Measurements from ENCODE around the gene NAT8L. TPM values are rescaled to one million over a fixed set of nuclear protein-coding genes. Genes with fewer than 3 reads are reported as not detected.
A peak's percentile ranks its signal among the peaks of the same experiment; 100 is the strongest.
"Not testable (repeated sequence)": the region's sequence is repeated elsewhere in the genome, so short reads cannot be mapped to it uniquely, and the experiment has no call there.

NAT8L gene
- total and polyA plus RNA-seq, 5 donors from 2014 or later, result 0.02 to 0.15 TPM; not detected in 3

DNA sequence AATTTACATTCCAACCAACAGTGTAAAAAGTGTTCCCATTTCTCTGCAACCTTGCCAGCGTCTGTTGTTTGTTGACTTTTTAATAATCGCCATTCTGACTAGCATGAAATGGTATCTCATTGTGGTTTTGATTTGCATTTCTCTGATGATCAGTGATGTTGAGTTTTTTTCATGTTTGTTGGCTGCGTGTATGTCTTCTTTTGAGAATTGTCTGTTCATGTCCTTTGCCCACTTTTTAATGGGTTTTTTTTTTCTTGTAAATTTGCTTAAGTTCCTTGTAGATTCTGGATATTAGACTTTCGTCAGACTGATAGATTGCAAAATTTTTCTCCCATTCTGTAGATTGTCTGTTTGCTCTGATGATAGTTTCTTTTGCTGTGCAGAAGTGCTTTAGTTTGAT lies 32.0 kb upstream of the NAT8L start:
- Mint-ChIP-seq H3K27me3 (peaks cover 80% of the 10 kb centered on the region), H3K9me3 (peaks cover 0 to 10% (median 5%) of the 10 kb centered on the region in 7 donors)
- H3K27ac ChIP-seq (ENCODE audit: insufficient read depth, low read length, poor library complexity, severe bottlenecking); H3K9me3 ChIP-seq (ENCODE audit: control insufficient read depth in 2 of 2, low read length in 2 of 2); H3K4me3 ChIP-seq (ENCODE audit: low read depth, low read length); H3K4me1 Mint-ChIP-seq; H3K36me3 ChIP-seq (ENCODE audit: control insufficient read depth, insufficient read depth, low read length); H3K36me3 Mint-ChIP-seq; DNase-seq; H3K4me3 Mint-ChIP-seq; ATAC-seq (ENCODE audit: low read depth in 2 of 2); H3K27ac Mint-ChIP-seq; H3K4me1 ChIP-seq (ENCODE audit: control insufficient read depth, insufficient read depth, low read length, poor library complexity, severe bottlenecking): not testable (repeated sequence)
- peaks cover 25% of the 10 kb centered on the region for H3K27me3 ChIP-seq (ENCODE audit: control insufficient read depth, insufficient read depth, low read length)

DNA sequence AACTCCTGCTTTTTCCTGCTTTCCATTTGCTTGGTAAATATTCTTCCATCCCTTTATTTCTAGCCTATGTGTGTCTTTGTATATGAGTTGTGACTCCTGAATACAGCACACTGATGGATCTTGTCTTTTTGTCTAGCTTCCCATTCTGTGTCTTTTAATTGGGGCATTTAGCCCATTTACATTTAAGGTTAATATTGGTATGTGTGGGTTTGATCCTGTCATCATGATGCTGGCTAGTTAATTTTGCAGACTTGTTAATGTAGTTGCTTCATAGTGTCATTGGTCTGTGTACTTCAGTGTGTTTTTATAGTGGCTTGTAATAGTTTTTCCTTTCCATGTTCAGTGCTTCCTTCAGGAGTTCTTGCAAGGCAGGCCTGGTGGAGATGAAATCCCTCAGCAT lies 28.0 kb upstream of the NAT8L start:
- not testable (repeated sequence) for H3K9me3 ChIP-seq (ENCODE audit: control insufficient read depth in 2 of 2, low read length in 2 of 2); ATAC-seq (ENCODE audit: low read depth in 2 of 2); H3K4me3 Mint-ChIP-seq; H3K4me1 Mint-ChIP-seq; H3K4me1 ChIP-seq (ENCODE audit: control insufficient read depth, insufficient read depth, low read length, poor library complexity, severe bottlenecking); H3K4me3 ChIP-seq (ENCODE audit: low read depth, low read length); H3K36me3 Mint-ChIP-seq; H3K27ac ChIP-seq (ENCODE audit: insufficient read depth, low read length, poor library complexity, severe bottlenecking); DNase-seq; H3K36me3 ChIP-seq (ENCODE audit: control insufficient read depth, insufficient read depth, low read length); H3K27ac Mint-ChIP-seq
- Mint-ChIP-seq H3K9me3 (peaks cover 0 to 10% (median 4%) of the 10 kb centered on the region in 7 donors), H3K27me3 (peaks cover 69% of the 10 kb centered on the region)
- peaks cover 11% of the 10 kb centered on the region for H3K27me3 ChIP-seq (ENCODE audit: control insufficient read depth, insufficient read depth, low read length)

DNA sequence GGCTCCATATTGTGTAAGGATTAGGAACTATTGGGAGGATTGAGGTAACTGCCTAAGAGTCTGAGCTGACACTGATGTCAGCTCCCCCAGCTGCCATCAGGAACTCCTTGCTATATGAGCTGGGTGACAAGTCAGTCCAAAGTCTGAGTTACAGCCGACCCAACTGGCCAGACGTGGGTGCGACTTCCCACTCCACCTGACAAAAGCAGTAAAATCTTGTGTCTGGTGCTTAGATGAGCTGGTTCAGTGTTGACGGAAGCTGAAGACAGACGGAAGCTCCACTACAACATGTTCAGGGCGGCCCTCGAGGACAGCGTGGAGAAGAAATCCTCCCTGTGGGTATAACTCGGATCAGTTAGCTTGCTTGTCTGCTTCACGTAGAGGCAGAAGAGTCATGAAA lies 22.8 kb upstream of the NAT8L start:
- Histone ChIP-seq H3K27me3 (ENCODE audit: control insufficient read depth, insufficient read depth, low read length) (peaks cover 13% of the 10 kb centered on the region), H3K9me3 (ENCODE audit: control insufficient read depth in 2 of 2, low read length in 2 of 2) (no peaks in the 10 kb centered on the region), H3K4me3 (ENCODE audit: low read depth, low read length) (no peak overlapping the region), H3K27ac (ENCODE audit: insufficient read depth, low read length, poor library complexity, severe bottlenecking) (no peak overlapping the region), H3K4me1 (ENCODE audit: control insufficient read depth, insufficient read depth, low read length, poor library complexity, severe bottlenecking) (peaks cover 7% of the 10 kb centered on the region), H3K36me3 (ENCODE audit: control insufficient read depth, insufficient read depth, low read length) (no peaks in the 10 kb centered on the region)
- Mint-ChIP-seq H3K4me1 (peaks cover 0 to 6% (median 4%) of the 10 kb centered on the region in 4 donors), H3K4me3 (no peak overlapping the region), H3K27ac (peak overlapping the region in 1 of 3 donors; percentile 45), H3K36me3 (no peaks in the 10 kb centered on the region), H3K9me3 (peaks cover 0 to 3% (median 0%) of the 10 kb centered on the region in 7 donors), H3K27me3 (peaks cover 48% of the 10 kb centered on the region)
- DNase-seq (no peak), ATAC-seq (ENCODE audit: low read depth in 2 of 2) (no peak)

- Mint-ChIP-seq H3K4me3 (no peak overlapping the region), H3K36me3 (no peaks in the 10 kb centered on the region), H3K27me3 (peaks cover 52% of the 10 kb centered on the region), H3K27ac (no peak overlapping the region), H3K4me1 (peaks cover 0 to 6% (median 4%) of the 10 kb centered on the region in 4 donors), H3K9me3 (peaks cover 0 to 5% (median 0%) of the 10 kb centered on the region in 7 donors)
- no peak overlapping the region for H3K27ac ChIP-seq (ENCODE audit: insufficient read depth, low read length, poor library complexity, severe bottlenecking)
- peaks cover 13% of the 10 kb centered on the region for H3K27me3 ChIP-seq (ENCODE audit: control insufficient read depth, insufficient read depth, low read length)
- H3K9me3 ChIP-seq (ENCODE audit: control insufficient read depth in 2 of 2, low read length in 2 of 2), result no peaks in the 10 kb centered on the region
- no peak overlapping the region for H3K4me3 ChIP-seq (ENCODE audit: low read depth, low read length)
- ATAC-seq (ENCODE audit: low read depth in 2 of 2) (no peak), DNase-seq (no peak)
- no peaks in the 10 kb centered on the region for H3K36me3 ChIP-seq (ENCODE audit: control insufficient read depth, insufficient read depth, low read length)
- peaks cover 12% of the 10 kb centered on the region for H3K4me1 ChIP-seq (ENCODE audit: control insufficient read depth, insufficient read depth, low read length, poor library complexity, severe bottlenecking)
Observed at GRCh38 chr4:2036866-2037265, 22.3 kb upstream of the NAT8L start.

DNA sequence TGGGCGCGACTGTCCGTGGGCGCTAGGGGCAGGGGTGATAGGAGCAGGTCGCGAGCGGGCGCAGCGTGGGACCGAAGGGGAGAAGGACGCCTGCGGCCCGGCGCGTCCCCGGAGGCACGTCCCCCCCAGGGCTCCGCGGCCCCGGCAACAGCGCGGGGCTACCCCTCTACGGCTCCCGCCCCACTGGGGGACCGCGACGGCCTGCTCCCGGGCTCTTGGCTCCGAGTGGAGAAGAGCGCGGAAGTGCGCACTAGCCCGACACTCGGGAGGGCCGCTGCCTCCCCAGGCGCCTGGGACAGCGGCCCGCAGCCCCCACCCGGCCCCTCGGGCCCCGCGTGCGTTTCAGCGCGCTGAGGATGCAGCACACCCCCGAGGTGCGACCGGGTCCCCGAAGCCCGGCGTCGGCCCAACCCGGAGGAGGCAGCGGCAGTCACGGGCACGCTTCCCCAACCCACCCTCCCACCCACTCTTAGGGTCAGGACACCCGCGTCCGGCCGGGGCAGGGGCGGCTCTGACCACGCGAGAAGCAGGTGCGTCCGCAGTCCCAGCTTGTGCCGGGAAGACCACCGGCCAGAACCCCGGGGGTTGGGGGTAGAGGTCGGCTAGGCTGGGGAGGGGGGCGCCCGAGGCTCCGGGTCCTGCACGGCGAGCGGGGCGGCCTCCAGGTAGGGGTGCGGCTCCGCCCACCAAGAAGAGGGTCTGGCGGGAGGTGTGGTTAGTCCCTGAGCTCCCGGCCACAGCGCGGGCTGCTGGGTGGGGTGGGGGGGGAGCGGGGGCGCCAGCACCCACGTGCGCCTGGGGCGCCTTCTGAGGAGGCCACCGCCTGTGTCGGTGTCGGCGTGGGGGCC lies 18.5 kb upstream of the NAT8L start:
- DNase-seq (no peak), ATAC-seq (ENCODE audit: low read depth in 2 of 2) (no peak)
- H3K4me1 Mint-ChIP-seq, result peaks cover 0 to 7% (median 4%) of the 10 kb centered on the region in 4 donors
- peak overlapping the region; percentile 26 to 92 (median 71) for H3K4me3 Mint-ChIP-seq
- no peaks in the 10 kb centered on the region for H3K36me3 Mint-ChIP-seq
- Histone ChIP-seq H3K36me3 (ENCODE audit: control insufficient read depth, insufficient read depth, low read length) (no peaks in the 10 kb centered on the region), H3K4me3 (ENCODE audit: low read depth, low read length) (no peak overlapping the region), H3K27ac (ENCODE audit: insufficient read depth, low read length, poor library complexity, severe bottlenecking) (no peak overlapping the region), H3K27me3 (ENCODE audit: control insufficient read depth, insufficient read depth, low read length) (peaks cover 13% of the 10 kb centered on the region), H3K9me3 (ENCODE audit: control insufficient read depth in 2 of 2, low read length in 2 of 2) (no peaks in the 10 kb centered on the region), H3K4me1 (ENCODE audit: control insufficient read depth, insufficient read depth, low read length, poor library complexity, severe bottlenecking) (peaks cover 19% of the 10 kb centered on the region)
- H3K27ac Mint-ChIP-seq, result no peak overlapping the region
- peaks cover 0 to 4% (median 0%) of the 10 kb centered on the region in 7 donors for H3K9me3 Mint-ChIP-seq
- peaks cover 47% of the 10 kb centered on the region for H3K27me3 Mint-ChIP-seq

DNA sequence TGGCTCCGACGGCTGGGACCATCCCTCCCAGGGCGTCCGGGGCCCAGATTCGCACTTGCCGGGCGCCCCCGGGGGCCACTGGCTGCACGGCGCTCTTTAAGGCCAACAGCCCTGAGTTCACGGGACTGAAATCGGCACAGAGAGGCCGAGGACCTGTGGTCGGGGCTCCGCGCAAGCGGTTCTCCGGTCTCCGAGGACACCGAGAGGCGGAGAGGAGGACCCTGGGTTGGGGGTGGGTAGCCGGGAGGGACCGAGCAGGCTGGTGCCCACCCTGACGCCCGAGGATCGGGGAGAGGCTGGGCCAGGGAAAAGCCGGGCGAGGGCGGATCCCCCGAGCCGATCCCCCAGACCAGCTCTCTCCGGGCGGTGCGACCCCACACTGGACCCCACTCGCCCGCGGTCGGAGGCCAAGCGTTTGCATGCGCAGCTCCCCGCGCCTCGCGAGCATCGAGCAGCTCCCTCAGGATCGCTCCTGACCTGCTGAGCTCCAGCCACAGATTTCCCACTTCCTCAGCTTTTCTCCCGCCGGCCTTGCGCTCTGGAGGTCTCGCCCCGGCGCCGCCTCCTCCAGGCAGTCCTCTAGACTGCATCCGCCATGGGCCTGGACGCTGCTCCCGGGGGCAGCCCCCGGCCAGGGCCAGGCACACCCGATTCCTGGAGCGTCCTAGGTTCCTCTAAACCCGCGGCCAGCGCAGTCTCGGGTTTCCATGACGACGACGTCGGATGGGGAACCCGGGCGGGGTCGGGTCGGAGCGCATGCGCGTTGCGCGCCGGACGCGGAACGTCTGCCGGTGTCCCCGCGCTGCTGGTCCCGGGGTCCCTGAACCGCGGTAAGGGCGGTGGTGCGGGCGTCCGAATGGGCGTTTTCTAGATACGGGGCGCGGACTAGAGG lies 17.6 kb upstream of the NAT8L start:
- H3K27ac ChIP-seq (ENCODE audit: insufficient read depth, low read length, poor library complexity, severe bottlenecking), result no peak overlapping the region
- H3K4me3 Mint-ChIP-seq, result peak overlapping the region; percentile 66 to 83 (median 76)

GRCh38 chr4:2042204-2042946 lies 16.8 kb upstream of the NAT8L start:
- H3K4me3 Mint-ChIP-seq, result peak overlapping the region; percentile 69 to 83 (median 78)

More for the DNA sequence above, 17.6 kb upstream of the NAT8L start:
- Histone ChIP-seq H3K4me3 (ENCODE audit: low read depth, low read length) (no peak overlapping the region), H3K27me3 (ENCODE audit: control insufficient read depth, insufficient read depth, low read length) (peaks cover 13% of the 10 kb centered on the region), H3K4me1 (ENCODE audit: control insufficient read depth, insufficient read depth, low read length, poor library complexity, severe bottlenecking) (peaks cover 19% of the 10 kb centered on the region), H3K36me3 (ENCODE audit: control insufficient read depth, insufficient read depth, low read length) (no peaks in the 10 kb centered on the region), H3K9me3 (ENCODE audit: control insufficient read depth in 2 of 2, low read length in 2 of 2) (no peaks in the 10 kb centered on the region)
- Mint-ChIP-seq H3K27ac (no peak overlapping the region), H3K4me1 (peaks cover 0 to 7% (median 4%) of the 10 kb centered on the region in 4 donors), H3K36me3 (no peaks in the 10 kb centered on the region), H3K27me3 (peaks cover 51% of the 10 kb centered on the region), H3K9me3 (peaks cover 0 to 4% (median 0%) of the 10 kb centered on the region in 7 donors)
- peak; percentile 55 to 58 for ATAC-seq (ENCODE audit: low read depth in 2 of 2)
- peak; percentile 65 to 85 (median 75) for DNase-seq

More at GRCh38 chr4:2042204-2042946, 16.8 kb upstream of the NAT8L start:
- Mint-ChIP-seq H3K36me3 (no peaks in the 10 kb centered on the region), H3K4me1 (peaks cover 0 to 7% (median 3%) of the 10 kb centered on the region in 4 donors), H3K27me3 (peaks cover 46% of the 10 kb centered on the region), H3K27ac (no peak overlapping the region), H3K9me3 (peaks cover 0 to 4% (median 0%) of the 10 kb centered on the region in 7 donors)
- Histone ChIP-seq H3K4me3 (ENCODE audit: low read depth, low read length) (no peak overlapping the region), H3K36me3 (ENCODE audit: control insufficient read depth, insufficient read depth, low read length) (no peaks in the 10 kb centered on the region), H3K27ac (ENCODE audit: insufficient read depth, low read length, poor library complexity, severe bottlenecking) (no peak overlapping the region), H3K27me3 (ENCODE audit: control insufficient read depth, insufficient read depth, low read length) (peaks cover 4% of the 10 kb centered on the region), H3K9me3 (ENCODE audit: control insufficient read depth in 2 of 2, low read length in 2 of 2) (no peaks in the 10 kb centered on the region), H3K4me1 (ENCODE audit: control insufficient read depth, insufficient read depth, low read length, poor library complexity, severe bottlenecking) (peaks cover 22% of the 10 kb centered on the region)
- DNase-seq, result peak in 2 of 3 donors; percentile 28 to 34
- ATAC-seq (ENCODE audit: low read depth in 2 of 2), result peak; percentile 38 to 43

Measured in CD4-positive, CD25-positive, alpha-beta regulatory T cell (primary cell).